HepG2 (cell line): Measurements from ENCODE around the gene M1AP. TPM values are rescaled to one million over a fixed set of nuclear protein-coding genes. Genes with fewer than 3 reads are reported as not detected.
A peak's percentile ranks its signal among the peaks of the same experiment; 100 is the strongest.

Experiments used
- DDIT3 ChIP-seq: sonication (generic); formaldehyde crosslinking; IDR thresholded peaks from 2 replicates; pipeline ENCODE4 v1.4.0; 2020; ENCODE audit warnings: mild to moderate bottlenecking, missing genetic modification reagents
- FOXJ3 ChIP-seq: sonication (generic); formaldehyde crosslinking; IDR thresholded peaks from 2 replicates; pipeline ENCODE4 v1.4.0; 2020; ENCODE audit warnings: missing genetic modification reagents, mild to moderate bottlenecking, borderline replicate concordance
- GABPB1 ChIP-seq: IDR thresholded peaks from 2 replicates; pipeline ENCODE4 v1.6.1; 2016; ENCODE audit warnings: mild to moderate bottlenecking, missing genetic modification reagents, moderate library complexity, missing compliant biosample characterization
- HMG20B ChIP-seq: conservative IDR thresholded peaks from 2 replicates; pipeline ENCODE4 v1.6.1; 2016; ENCODE audit warnings: missing genetic modification reagents, missing compliant biosample characterization
- HNF1A ChIP-seq, 2 experiments: sonication (generic) in 1 of 2; formaldehyde crosslinking in 1 of 2; IDR thresholded peaks; 2 replicates each; pipeline versions ENCODE4 v1.4.0 to v1.6.1; 2016 to 2020; ENCODE audit warnings: borderline replicate concordance in 1 of 2, low read depth in 1 of 2, mild to moderate bottlenecking in 1 of 2, missing genetic modification reagents in 1 of 2
- KMT2B ChIP-seq: IDR thresholded peaks from 2 replicates; pipeline ENCODE4 v1.6.1; 2016; ENCODE audit warnings: missing genetic modification reagents, missing compliant biosample characterization
- NFKB2 ChIP-seq: sonication (generic); formaldehyde crosslinking; IDR thresholded peaks from 2 replicates; pipeline ENCODE4 v1.4.0; 2020; ENCODE audit warnings: missing genetic modification reagents, borderline replicate concordance
- PAXIP1 ChIP-seq: sonication (generic); formaldehyde crosslinking; conservative IDR thresholded peaks from 2 replicates; pipeline ENCODE4 v1.4.0; 2020; ENCODE audit warnings: mild to moderate bottlenecking, missing genetic modification reagents, moderate library complexity
- SCMH1 ChIP-seq: sonication (generic); formaldehyde crosslinking; IDR thresholded peaks from 2 replicates; pipeline ENCODE4 v1.9.0; 2021; ENCODE audit warnings: missing genetic modification reagents, mild to moderate bottlenecking, borderline replicate concordance
- STAG1 ChIP-seq: sonication (generic); formaldehyde crosslinking; IDR thresholded peaks from 2 replicates; pipeline ENCODE4 v1.4.0; 2020; ENCODE audit warnings: missing genetic modification reagents
- ZFP90 ChIP-seq: sonication (generic); formaldehyde crosslinking; IDR thresholded peaks from 2 replicates; pipeline ENCODE4 v1.8.0; 2022; ENCODE audit warnings: missing genetic modification reagents, mild to moderate bottlenecking, inconsistent platforms, borderline replicate concordance
- ZNF253 ChIP-seq: sonication (generic); formaldehyde crosslinking; IDR thresholded peaks from 2 replicates; pipeline ENCODE4 v1.8.0; 2022; ENCODE audit warnings: mild to moderate bottlenecking, missing genetic modification reagents, borderline replicate concordance
- ZNF337 ChIP-seq: sonication (generic); formaldehyde crosslinking; IDR thresholded peaks from 2 replicates; pipeline ENCODE4 v1.5.1; 2020; ENCODE audit warnings: missing genetic modification reagents, low read depth, mild to moderate bottlenecking, borderline replicate concordance
- ZNF709 ChIP-seq: sonication (generic); formaldehyde crosslinking; IDR thresholded peaks from 2 replicates; pipeline ENCODE4 v1.5.0; 2020; ENCODE audit warnings: mild to moderate bottlenecking, missing genetic modification reagents
- ZNF772 ChIP-seq: sonication (generic); formaldehyde crosslinking; IDR thresholded peaks from 2 replicates; pipeline ENCODE4 v1.5.0; 2020; ENCODE audit warnings: mild to moderate bottlenecking, missing genetic modification reagents
- ZNF792 ChIP-seq: IDR thresholded peaks from 2 replicates; pipeline ENCODE4 v1.6.1; 2016
- ZNF891 ChIP-seq: sonication (generic); formaldehyde crosslinking; IDR thresholded peaks from 2 replicates; pipeline ENCODE4 v1.5.0; 2020; ENCODE audit warnings: mild to moderate bottlenecking, missing genetic modification reagents
- polyA plus RNA-seq, 8 experiments: library from polyadenylated mRNA; depleted of rRNA in 3 of 8; stranded (reverse) in 7 of 8; unstranded in 1 of 8; fragments of >200 nt; fragmentation: Illumina TruSeq in 4 of 8; extraction: Trizol in 4 of 8; gene quantifications; 2 replicates each; pipeline versions ENCODE4 v1.2.1 to v1.2.3, GENCODE V29; 2011 to 2016; ENCODE audit warnings: low read depth in 4 of 8, missing spikeins in 1 of 8, mixed read lengths in 1 of 8; ENCODE audit not compliant: insufficient read depth in 1 of 8
- total RNA-seq, 5 experiments: library from RNA; depleted of rRNA; stranded (reverse); fragments of >200 nt; fragmentation: Illumina TruSeq; extraction: Trizol; gene quantifications; 2 replicates each; pipeline ENCODE4 v1.2.3, GENCODE V29; 2016; ENCODE audit warnings: low read depth in 1 of 5

The M1AP gene
- total and polyA plus RNA-seq, 2 of the 13 experiments (the other 11 are each of a cell fraction or from before 2014, with no cell fraction given): not detected

- TF ChIP-seq ZNF772 (peak; percentile 66; the same call in 1 of the 2 replicates), ZNF709 (CRISPR knock-in tag) (peak; percentile 39; the same call in 1 of the 2 replicates), ZNF891 (CRISPR knock-in tag) (0 out of 2 replicates have a peak, but pooled peaks have one; percentile 23), ZNF253 (CRISPR knock-in tag) (0 out of 2 replicates have a peak, but pooled peaks have one; percentile 69), HNF1A (IDR thresholded peaks at IDR 0.05; ENCODE audit: low read depth) (no peak), HNF1A (CRISPR knock-in tag; IDR thresholded peaks at IDR 0.05; ENCODE audit: borderline replicate concordance) (peak; percentile 18; the same call in 1 of the 2 replicates), STAG1 (peak; percentile 8; the same call in 1 of the 2 replicates), GABPB1 (CRISPR knock-in tag) (peak; percentile 69; the same call in 1 of the 2 replicates), PAXIP1 (CRISPR knock-in tag) (0 out of 2 replicates have a peak, but pooled peaks have one; percentile 33), NFKB2 (peak; percentile 18; the same call in 1 of the 2 replicates), ZNF792 (CRISPR knock-in tag) (peak; percentile 28; the same call in 1 of the 2 replicates), ZFP90 (CRISPR knock-in tag) (no peak), ZNF337 (peak; percentile 35; the same call in 1 of the 2 replicates), FOXJ3 (no peak), HMG20B (peak; percentile 5; the same call in 1 of the 2 replicates), KMT2B (CRISPR knock-in tag) (peak; percentile 68), DDIT3 (CRISPR knock-in tag) (no peak), SCMH1 (CRISPR knock-in tag) (no peak)
Measured at GRCh38 chr2:74653985-74654882, 6.1 kb upstream of the M1AP start, which contains the start of gene SEMA4F (continued).
